K562 (cell line): ENCODE results near the gene INHBE. TPM values are rescaled to one million over a fixed set of nuclear protein-coding genes. Genes with fewer than 3 reads are reported as not detected.

Source experiments
- ARID3B ChIP-seq: fragments of 250-450 bp; sonication (Bioruptor Pico); IDR thresholded peaks from 2 replicates; pipeline ENCODE4 v1.4.0; 2020; ENCODE audit warnings: borderline replicate concordance
- HBP1 ChIP-seq: fragments of 450-650 bp; formaldehyde crosslinking; IDR thresholded peaks from 2 replicates; pipeline ENCODE4 v1.4.0; 2022; ENCODE audit warnings: missing genetic modification characterization
- HEY1 ChIP-seq: fragments of 250-450 bp; sonication (Bioruptor Pico); IDR thresholded peaks from 2 replicates; pipeline ENCODE4 v1.5.0; 2020; ENCODE audit warnings: mild to moderate bottlenecking, moderate library complexity, borderline replicate concordance
- HOXB6 ChIP-seq: fragments of 250-450 bp; sonication (Bioruptor Pico); IDR thresholded peaks from 2 replicates; pipeline ENCODE4 v1.5.1; 2022; ENCODE audit warnings: mild to moderate bottlenecking, borderline replicate concordance
- KDM5B ChIP-seq: fragments of 200-600 bp; sonication (generic); IDR thresholded peaks from 2 replicates; pipeline ENCODE4 v1.6.1; 2012; ENCODE audit warnings: low read depth, mild to moderate bottlenecking, moderate library complexity, low read length, control low read depth, inconsistent platforms; ENCODE audit not compliant: insufficient replicate concordance
- KLF13 ChIP-seq: fragments of 450-650 bp; IDR thresholded peaks from 2 replicates; pipeline ENCODE4 v1.6.1; 2016; ENCODE audit warnings: missing genetic modification characterization, low read depth, mild to moderate bottlenecking, missing compliant biosample characterization, moderate library complexity, borderline replicate concordance
- MAX ChIP-seq: sonication (generic); formaldehyde crosslinking; IDR thresholded peaks from 2 replicates; pipeline ENCODE4 v1.9.0; 2022; ENCODE audit warnings: mild to moderate bottlenecking, missing genetic modification reagents
- NELFE ChIP-seq: IDR thresholded peaks from 2 replicates; pipeline ENCODE4 v1.6.1; 2011; ENCODE audit warnings: mild to moderate bottlenecking; ENCODE audit not compliant: insufficient read depth, insufficient read length
- PHF8 ChIP-seq: fragments of 200-600 bp; sonication (generic); IDR thresholded peaks from 2 replicates; pipeline ENCODE4 v1.6.1; 2012; ENCODE audit warnings: mixed run types, mild to moderate bottlenecking, inconsistent platforms, low read length, moderate library complexity, borderline replicate concordance
- RBFOX2 ChIP-seq: fragments of 200-400 bp; formaldehyde crosslinking; IDR thresholded peaks from 2 replicates; pipeline ENCODE4 v1.6.1; 2017; ENCODE audit warnings: low read depth, mild to moderate bottlenecking, low read length, moderate library complexity
- SIN3A ChIP-seq, 2 experiments: fragments of 150-350 bp in 1 of 2; IDR thresholded peaks; 2 replicates each; pipeline ENCODE4 v1.6.1; 2011 to 2016; ENCODE audit warnings: borderline replicate concordance in 2 of 2, low read depth in 2 of 2, low read length in 2 of 2, mild to moderate bottlenecking in 2 of 2, moderate library complexity in 2 of 2; ENCODE audit not compliant: control insufficient read depth in 1 of 2
- SRSF7 ChIP-seq: fragments of 200-400 bp; formaldehyde crosslinking; optimal IDR thresholded peaks from 2 replicates; pipeline ENCODE3; 2017; ENCODE audit warnings: mild to moderate bottlenecking, low read depth, low read length
- TAF1 ChIP-seq: IDR thresholded peaks from 2 replicates; pipeline ENCODE4 v1.6.1; 2011; ENCODE audit warnings: mild to moderate bottlenecking, low read length, moderate library complexity; ENCODE audit not compliant: insufficient read depth, control insufficient read depth, severe bottlenecking; ENCODE audit errors: extremely low read depth
- ZBTB7A ChIP-seq: IDR thresholded peaks from 2 replicates; pipeline ENCODE4 v1.6.1; 2011; ENCODE audit warnings: low read depth, mild to moderate bottlenecking, low read length, moderate library complexity, borderline replicate concordance; ENCODE audit not compliant: control insufficient read depth
- ZNF175 ChIP-seq: fragments of 200-800 bp; sonication (Bioruptor generic); IDR thresholded peaks from 2 replicates; pipeline ENCODE4 v1.6.1; 2016; ENCODE audit warnings: low read depth, mild to moderate bottlenecking, missing genetic modification characterization, missing compliant biosample characterization
- ZNF668 ChIP-seq: fragments of 250-450 bp; sonication (Bioruptor Pico); IDR thresholded peaks from 2 replicates; pipeline ENCODE4 v1.8.0; 2022; ENCODE audit warnings: mild to moderate bottlenecking, inconsistent platforms
- ZSCAN29 ChIP-seq: fragments of 450-650 bp; IDR thresholded peaks from 2 replicates; pipeline ENCODE4 v1.6.1; 2017
- polyA plus RNA-seq, 8 experiments: library from polyadenylated mRNA; depleted of rRNA in 4 of 8; stranded (reverse) in 5 of 8; unstranded in 3 of 8; fragments of >200 nt; fragmentation: Nextera tagmentation in 2 of 8; fragmentation: Illumina TruSeq in 1 of 8; extraction: Ambion mirVana in 2 of 8; extraction: Trizol in 1 of 8; gene quantifications; 2 replicates each; pipeline versions ENCODE4 v1.2.1 to v1.2.3, GENCODE V29; 2011 to 2014; ENCODE audit warnings: inconsistent platforms in 1 of 8, missing spikeins in 1 of 8
- total RNA-seq, 7 experiments: library from RNA; depleted of rRNA in 6 of 7; stranded (reverse); fragments of >200 nt in 6 of 7; fragmentation: Illumina TruSeq in 2 of 7; extraction: Trizol in 2 of 7; gene quantifications; 2 replicates each; pipeline versions ENCODE4 v1.2.1 to v1.2.3, GENCODE V29; 2011 to 2021; ENCODE audit warnings: low replicate concordance in 1 of 7
- TF ChIP-seq, protein P1 (sequence below): fragments of 450-650 bp; formaldehyde crosslinking; IDR thresholded peaks from 2 replicates; pipeline ENCODE4 v1.4.0; 2020; ENCODE audit warnings: mild to moderate bottlenecking, moderate library complexity

Gene INHBE
- total and polyA plus RNA-seq, 9 of the 15 experiments (the other 6 are each of a cell fraction or from before 2014, with no cell fraction given) = 0.94 to 9.9 (median 7.3) TPM

- TF ChIP-seq ZBTB7A (peak; percentile 87), TAF1 (peak; percentile 57), SIN3A (IDR thresholded peaks at IDR 0.05; ENCODE audit: borderline replicate concordance in 2 of 2, control insufficient read depth in 1 of 2, low read depth in 2 of 2, low read length in 2 of 2) (peak in 1 of 2 experiments; percentile 62; a peak in 2 of 4 replicates), ZNF668 (CRISPR knock-in tag) (no peak), PHF8 (peak; percentile 58; the same call in 1 of the 2 replicates), HBP1 (CRISPR knock-in tag) (no peak), NELFE (no peak), HEY1 (CRISPR knock-in tag) (no peak), HOXB6 (no peak), KLF13 (tag) (no peak), KDM5B (peak; percentile 22), ZSCAN29 (no peak; the same call in 1 of the 2 replicates), MAX (no peak), SRSF7 (no peak), ZNF175 (CRISPR knock-in tag) (no peak; the same call in 1 of the 2 replicates), ARID3B (CRISPR knock-in tag) (no peak), RBFOX2 (0 out of 2 replicates have a peak, but pooled peaks have one; percentile 69)
- TF ChIP-seq, protein P1, sequence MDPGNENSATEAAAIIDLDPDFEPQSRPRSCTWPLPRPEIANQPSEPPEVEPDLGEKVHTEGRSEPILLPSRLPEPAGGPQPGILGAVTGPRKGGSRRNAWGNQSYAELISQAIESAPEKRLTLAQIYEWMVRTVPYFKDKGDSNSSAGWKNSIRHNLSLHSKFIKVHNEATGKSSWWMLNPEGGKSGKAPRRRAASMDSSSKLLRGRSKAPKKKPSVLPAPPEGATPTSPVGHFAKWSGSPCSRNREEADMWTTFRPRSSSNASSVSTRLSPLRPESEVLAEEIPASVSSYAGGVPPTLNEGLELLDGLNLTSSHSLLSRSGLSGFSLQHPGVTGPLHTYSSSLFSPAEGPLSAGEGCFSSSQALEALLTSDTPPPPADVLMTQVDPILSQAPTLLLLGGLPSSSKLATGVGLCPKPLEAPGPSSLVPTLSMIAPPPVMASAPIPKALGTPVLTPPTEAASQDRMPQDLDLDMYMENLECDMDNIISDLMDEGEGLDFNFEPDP (CRISPR knock-in tag) = no peak
Observed at GRCh38 chr12:57430112-57430930, 24.8 kb upstream of the INHBE start (continued).
